CD4-positive, alpha-beta T cell treated with Interleukin-17A for 1 hour (primary cell): ENCODE results near the gene ATP2A1.
"Not testable (repeated sequence)": the region's sequence is repeated elsewhere in the genome, so short reads cannot be mapped to it uniquely, and the experiment has no call there.

Source experiments
- DNase-seq: peaks from one replicate; pipeline ENCODE4 v3.0.0-alpha.2; 2020

The ATP2A1 gene

GRCh38 chr16:28883221-28883996 is 5.1 kb downstream of the ATP2A1 start:
- DNase-seq: no peak

GRCh38 chr16:28884045-28884444 is 5.8 kb downstream of the ATP2A1 start:
- no peak for DNase-seq

GRCh38 chr16:28886945-28887344 is 8.7 kb downstream of the ATP2A1 start:
- no peak for DNase-seq

- not testable (repeated sequence) for DNase-seq
Observed at GRCh38 chr16:28890355-28890754, 12.1 kb downstream of the ATP2A1 start.

GRCh38 chr16:28891964-28892890 is 13.9 kb downstream of the ATP2A1 start:
- no peak for DNase-seq

- no peak for DNase-seq
Observed at GRCh38 chr16:28893291-28893690, 15.0 kb downstream of the ATP2A1 start.

- DNase-seq: no peak
Observed at GRCh38 chr16:28895609-28896008, 17.3 kb downstream of the ATP2A1 start.

- no peak for DNase-seq
Observed at GRCh38 chr16:28897826-28898225, 19.5 kb downstream of the ATP2A1 start.

- DNase-seq: no peak
Observed at GRCh38 chr16:28898266-28898665, 20.0 kb downstream of the ATP2A1 start.

GRCh38 chr16:28898942-28899341 is 20.7 kb downstream of the ATP2A1 start:
- no peak for DNase-seq

GRCh38 chr16:28899882-28900590 is 21.7 kb downstream of the ATP2A1 start:
- DNase-seq: no peak

GRCh38 chr16:28900601-28901000 is 22.3 kb downstream of the ATP2A1 start:
- DNase-seq: no peak

- no peak for DNase-seq
Observed at GRCh38 chr16:28901862-28902261, 23.6 kb downstream of the ATP2A1 start.

GRCh38 chr16:28902909-28903308 is 24.6 kb downstream of the ATP2A1 start:
- DNase-seq: no peak

GRCh38 chr16:28903344-28904042 is 25.2 kb downstream of the ATP2A1 start:
- DNase-seq: no peak

GRCh38 chr16:28904363-28904762 is 26.1 kb downstream of the ATP2A1 start:
- no peak for DNase-seq

- no peak for DNase-seq
Observed at GRCh38 chr16:28904828-28905227, 26.5 kb downstream of the ATP2A1 start.

GRCh38 chr16:28905229-28905754 is 27.0 kb downstream of the ATP2A1 start:
- no peak for DNase-seq

- no peak for DNase-seq
Observed at GRCh38 chr16:28905800-28906372, 27.6 kb downstream of the ATP2A1 start.

- DNase-seq: no peak
Observed at GRCh38 chr16:28910086-28911031, 32.1 kb downstream of the ATP2A1 start.

GRCh38 chr16:28912558-28912957 is 34.3 kb downstream of the ATP2A1 start:
- DNase-seq: no peak
